ENCODE measurements around the gene FBXL16.

Gene FBXL16

DNA sequence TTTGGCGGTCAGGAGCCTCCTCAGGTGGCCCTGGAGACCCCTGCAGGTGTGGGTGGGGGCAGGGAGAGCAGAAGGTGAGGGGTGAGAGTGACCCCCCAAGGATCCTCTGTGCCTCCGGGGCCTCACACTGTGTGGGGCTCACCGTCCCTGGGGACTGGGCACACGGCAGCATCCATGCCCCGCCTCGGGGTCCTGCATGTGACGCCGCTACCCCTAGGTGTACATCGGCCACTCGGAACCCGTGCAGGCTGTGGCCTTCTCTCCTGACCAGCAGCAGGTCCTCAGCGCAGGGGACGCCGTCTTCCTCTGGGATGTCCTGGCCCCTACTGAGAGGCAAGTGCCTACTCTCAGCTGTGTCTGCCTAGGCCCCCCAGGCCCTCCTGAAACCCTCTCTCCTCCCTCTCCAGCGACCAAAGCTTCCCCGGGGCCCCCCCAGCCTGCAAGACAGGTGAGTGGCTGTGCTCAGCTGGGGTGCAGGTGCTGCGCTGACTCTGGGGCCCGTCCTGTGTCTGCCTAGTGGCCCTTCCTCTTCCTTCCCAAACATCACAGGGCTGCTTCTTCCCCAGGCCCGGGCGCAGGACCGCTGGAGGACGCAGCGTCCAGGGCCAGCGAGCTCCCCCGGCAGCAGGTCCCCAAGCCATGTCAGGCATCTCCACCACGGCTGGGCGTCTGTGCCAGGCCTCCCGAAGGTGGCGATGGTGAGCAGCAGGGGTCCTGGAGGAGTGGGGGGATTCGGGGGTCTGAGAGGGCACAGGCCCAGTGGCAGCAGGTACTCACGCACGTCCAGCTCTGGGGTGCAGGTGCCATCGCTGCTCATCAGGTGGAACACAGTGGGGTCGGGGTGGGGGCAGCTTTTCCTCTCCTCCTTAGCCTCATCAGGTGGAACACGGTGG lies 46.7 kb downstream of the FBXL16 start:
- no peak for DNase-seq

DNA sequence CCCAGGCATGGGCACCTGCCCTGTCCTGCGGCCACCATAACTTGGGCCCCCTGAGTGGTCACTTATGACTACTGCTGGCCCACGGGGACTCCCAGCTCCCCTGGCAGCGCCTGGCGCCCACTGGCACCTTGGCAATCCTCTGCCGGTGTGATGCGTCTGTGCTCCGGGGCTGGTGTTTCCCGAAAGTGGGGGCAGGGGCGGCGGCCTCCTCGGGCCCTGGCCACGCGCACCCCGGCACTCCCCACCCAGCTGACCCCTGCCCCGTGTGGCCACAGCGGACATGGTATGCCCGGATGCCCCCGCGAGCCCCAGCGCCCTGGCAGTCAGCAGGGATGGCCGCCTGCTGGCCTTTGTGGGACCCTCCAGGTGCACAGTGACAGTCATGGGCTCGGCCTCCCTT lies 48.1 kb downstream of the FBXL16 start:
- DNase-seq, result no peak

DNA sequence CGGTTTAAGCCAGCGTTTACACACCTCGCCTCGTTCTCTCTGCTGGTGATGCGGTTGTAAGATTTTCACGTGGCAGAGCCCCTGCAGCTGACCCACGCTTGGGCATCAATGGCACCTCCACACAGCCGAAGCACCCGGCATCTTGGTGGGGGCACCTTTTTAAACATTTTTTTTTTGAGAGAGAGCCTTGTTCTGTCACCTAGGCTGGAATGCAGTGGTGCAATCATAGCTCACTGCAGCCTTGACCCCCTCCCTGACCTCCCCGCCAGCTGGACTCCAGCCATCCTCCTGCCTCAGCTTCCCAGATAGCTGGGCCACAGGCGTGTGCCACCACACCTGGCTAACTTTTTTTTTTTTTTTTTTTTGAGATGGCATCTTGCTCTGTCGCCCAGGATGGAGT lies 51.6 kb downstream of the FBXL16 start:
- no peak for DNase-seq

DNA sequence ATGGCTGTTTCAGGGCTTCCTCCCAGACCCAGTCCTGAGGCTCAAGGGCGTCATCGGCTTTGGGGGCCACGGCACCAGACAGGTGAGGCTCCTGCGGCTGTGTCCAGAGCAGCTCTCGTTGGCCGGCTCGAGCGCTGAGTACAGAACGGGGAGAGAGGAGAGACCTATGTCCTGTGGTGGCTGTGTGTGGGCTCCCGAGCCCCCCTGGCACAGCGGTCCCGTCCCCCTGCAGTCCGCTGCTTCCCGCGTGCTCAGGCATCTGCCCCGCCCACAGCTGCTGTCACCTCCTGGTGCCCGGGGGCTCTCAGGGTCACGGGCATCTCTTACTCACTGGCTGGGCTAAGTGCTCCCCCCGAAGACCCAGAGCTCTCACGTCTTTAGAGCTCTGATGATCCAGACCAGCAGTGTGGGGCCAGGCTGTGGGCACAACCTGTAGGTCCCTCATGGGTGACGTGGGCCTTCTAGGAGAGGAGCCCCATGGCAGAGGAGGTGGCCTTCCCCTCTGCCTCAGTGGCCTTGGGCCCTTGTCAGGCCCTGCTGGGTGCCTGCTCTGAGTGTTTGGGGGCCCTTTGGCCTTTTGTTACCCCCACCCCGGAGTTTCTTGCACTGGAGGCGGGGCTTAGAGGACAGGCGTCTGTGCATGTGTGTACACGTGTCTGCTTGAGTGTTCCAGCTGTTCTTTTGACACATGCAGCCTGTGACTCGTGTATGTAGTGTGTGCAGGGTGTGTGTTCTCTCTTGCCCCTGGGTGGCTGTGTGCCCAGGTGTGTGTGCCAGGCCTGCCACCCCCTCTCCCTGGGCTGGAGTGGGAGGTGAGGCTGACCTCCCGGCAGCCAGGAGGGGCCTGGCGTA lies 52.9 kb downstream of the FBXL16 start:
- no peak for DNase-seq

DNA sequence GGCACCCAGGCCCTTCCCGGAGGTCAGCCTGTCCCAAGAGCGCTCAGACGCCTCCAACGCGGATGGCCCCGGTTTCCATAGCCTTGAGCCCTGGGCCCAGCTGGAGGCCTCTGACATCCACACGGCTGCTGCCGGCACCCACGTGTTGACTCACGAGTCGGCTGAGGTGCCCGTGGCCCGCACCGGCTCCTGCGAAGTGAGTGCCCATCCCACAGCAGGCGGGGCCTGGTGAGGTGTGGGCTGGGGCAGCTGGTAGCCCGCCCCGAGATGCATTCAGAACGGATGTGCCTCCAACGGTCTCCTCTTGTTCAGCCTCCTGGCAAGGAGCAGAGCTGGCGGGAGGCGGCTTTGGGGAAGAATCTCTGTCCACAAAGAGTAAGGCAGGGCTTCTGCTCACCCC lies 53.8 kb downstream of the FBXL16 start:
- DNase-seq, result no peak

DNA sequence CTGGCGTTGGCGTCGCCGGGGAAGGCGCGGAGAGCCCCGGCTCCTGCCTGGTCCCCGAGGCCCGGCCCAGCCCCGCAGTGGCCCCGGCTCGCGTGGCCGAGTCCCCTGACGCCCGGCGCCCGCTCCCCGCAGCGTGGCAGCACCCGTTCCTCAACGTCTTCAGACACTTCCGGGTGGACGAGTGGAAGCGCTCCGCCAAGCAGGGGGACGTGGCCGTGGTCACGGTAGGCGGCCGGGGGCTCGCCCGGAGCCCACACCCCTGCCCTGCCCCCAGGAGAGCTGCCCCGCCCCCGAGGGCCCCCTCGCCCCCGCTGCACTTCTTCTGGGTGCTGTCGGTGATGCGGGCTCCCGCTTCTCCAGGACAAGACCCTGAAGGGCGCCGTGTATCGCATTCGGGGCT lies 56.0 kb downstream of the FBXL16 start:
- no peak for DNase-seq

DNA sequence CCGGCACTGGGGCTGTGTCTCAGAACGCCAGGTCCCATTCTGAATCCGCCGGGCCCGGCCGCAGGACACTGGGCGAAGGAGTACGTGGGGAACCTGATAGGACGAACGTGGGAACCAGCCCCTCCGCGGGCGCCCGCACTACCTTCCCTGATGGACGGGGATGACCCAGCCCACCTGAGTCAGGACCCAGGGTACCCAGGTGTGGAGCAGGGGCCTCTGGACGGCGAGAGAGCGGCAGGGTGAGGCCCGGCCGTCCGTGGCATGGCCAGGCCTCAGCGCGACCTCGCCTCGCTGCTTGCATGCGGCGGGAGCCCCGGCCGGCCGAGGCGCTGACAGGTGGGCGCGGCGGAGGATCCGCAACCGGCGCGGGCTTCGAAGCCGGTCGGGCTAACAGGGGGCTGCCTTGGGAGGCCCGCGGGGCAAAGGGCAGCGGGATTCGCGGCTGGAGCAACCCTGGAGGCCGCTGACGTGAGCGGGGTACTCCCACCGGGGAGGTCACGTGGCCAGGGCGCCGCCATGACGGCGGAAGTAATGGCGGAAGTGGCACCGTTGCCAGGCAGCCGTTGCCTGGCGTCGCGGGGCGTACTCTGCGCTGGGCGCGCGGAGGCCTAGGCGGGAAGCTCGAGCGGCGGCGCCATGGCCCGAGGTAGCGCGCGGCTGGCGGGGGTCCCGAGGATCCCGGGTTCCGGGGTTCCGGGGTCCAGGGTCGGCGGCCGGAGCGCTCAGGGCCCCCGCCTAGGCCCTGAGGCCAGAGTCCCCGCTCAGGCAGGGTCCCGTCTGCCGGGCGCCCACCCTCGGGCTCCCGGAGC lies 56.6 kb downstream of the FBXL16 start, which contains the start of gene WDR90:
Gene WDR90, plus strand, starts transcription at position 585 of the 809 bp plus-strand sequence. Its CDS starts 52 bp downstream, at position 637.
- DNase-seq, result peak; percentile 83 to 92 (median 87)

DNA sequence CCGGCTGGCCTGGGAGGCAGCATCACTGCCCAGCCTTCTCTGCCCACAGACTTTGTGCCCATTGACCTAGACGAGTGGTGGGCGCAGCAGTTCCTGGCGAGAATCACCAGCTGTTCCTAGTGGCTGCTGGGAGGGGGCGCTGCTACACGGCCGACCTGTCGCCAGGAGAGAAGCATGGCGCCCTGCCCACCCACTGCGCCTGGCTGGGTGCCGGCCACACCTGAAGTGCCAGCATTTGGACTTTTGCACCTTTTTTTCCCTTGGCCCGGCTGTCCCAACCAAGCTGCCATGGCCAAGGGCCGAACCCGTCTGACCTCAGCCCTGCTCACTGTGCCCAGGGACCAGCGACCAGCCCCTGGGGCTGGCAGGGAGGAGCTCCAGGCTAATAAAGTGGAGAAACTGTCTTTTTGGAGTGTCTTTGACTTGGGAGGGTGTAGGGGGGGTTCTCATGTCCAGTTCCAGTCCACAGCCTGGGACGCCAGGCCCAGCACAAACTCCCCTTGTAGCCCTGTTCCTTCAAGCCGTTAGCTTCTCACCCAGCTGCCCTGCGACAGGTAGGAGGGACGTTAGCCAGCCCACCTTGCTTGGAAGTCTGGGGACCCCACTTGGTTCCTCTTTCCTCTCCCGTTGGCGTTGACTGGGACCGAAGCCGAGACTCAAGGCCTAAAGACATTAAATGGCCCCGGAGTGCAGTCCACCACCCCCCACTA lies 57.4 kb downstream of the FBXL16 start:
- peak in 1 of 6 experiments; percentile 19 for DNase-seq

DNA sequence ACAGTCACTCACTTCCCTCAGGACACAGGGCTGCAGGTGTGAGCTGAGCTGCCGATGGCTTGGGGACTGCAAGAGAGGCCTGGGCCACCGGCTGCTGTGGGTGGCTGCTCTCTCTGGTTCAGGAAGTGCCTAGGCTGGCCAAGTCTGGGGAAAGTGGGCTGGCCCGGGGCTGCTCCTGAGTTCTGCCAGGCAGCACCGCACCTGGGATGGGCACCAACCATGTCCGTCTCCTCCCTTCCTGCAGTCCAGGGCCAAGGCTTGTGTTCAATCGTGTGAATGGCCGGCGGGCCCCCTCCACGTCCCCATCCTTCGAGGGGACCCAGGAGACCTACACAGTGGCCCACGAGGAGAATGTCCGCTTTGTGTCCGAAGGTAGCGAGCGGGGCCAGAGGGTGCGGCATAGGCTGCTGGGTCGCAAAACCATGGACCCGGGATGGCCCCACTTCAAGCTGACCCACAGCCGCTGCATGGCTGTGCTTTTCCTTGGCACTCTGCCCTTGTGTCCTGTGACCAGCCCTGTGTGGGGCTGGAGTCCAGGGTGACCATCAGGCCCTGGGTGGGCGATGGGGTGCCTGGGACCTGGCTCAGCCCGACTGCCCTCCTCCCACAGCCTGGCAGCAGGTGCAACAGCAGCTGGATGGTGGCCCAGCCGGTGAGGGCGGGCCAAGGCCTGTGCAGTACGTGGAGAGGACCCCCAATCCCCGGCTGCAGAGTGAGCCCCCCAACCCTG lies 58.3 kb downstream of the FBXL16 start:
- DNase-seq, result no peak

DNA sequence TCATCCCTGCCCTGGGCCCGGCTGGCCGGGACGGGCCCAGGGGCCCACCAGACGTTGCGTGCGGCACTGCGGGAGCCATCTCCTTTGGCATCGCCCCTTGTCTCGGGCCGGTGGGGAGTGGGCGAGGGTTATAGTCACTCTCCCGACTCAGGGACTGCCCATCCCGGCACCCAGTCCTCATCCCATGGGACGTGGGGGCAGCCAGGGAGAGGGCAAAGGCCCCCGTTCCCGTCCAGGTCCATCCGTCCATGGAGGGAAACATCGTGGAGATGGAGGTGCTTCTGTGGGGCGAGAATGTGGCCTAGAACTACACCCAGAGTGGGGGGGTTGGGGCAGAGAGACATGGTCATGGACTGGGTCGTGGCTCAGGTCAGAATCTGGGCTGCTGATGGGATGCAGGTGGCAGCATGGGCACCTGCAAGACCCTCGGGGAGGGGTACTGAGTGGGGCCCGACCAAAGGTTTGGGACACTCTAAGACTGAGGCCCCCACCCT lies 58.9 kb downstream of the FBXL16 start:
- DNase-seq, result no peak

DNA sequence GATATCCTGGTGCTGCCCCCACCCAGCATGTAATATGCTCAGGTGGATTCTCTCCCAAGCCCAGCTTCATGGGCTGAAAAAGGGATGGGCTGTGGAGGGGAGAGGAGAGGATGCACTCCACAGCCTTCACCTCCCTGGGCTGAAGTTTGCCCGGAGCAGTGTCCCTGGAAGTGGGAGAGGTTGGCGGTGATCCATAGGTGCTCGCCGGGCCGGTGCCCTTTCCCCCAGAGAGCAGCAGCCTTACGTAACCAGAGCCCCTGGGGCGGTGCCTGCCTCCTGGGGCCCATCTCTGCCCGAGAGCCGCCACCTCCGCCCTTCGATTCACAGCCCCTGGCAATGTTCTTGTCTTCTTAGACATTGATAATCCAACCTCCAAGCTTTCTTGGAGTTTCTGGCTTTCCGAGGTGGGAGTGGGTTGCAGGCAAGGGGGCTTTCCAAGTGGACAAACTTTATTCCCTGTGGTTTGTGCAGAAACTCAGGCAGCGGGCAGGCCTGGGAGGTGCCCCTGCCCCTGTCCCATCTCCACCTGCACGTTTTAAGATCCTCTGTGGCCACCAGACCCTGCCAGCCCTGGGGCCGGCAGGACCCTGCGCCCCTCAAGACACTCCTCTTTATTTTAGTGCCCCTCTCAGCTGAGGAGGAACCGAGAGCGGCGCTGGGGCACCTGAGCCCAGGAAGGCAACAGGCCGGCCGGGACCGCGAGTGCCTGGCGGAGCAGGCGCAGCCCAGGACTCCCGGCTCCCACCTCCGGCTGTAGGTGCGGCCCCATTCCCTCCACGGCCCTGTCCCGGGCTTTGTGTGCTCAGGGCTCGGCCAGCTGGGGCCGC lies 59.5 kb downstream of the FBXL16 start:
- DNase-seq, result no peak

DNA sequence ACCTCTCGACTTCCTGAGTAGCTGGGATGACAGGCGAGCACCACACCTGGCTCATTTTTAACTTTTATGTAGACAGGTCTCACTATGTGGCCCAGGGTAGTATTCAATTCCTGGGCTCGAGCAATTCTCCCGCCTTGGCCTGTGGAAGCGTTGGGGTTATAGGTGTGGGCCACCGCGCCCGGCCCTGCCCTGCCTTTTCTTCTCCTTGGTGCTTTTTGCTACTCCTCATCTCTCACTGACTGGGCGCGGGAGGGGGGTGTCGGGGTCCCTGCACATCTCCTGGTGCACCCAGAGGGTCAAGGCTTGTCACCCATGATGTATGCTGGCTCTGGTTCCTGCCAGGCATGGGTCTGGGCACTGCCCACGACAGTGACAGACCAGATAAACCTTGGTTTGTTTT lies 61.0 kb downstream of the FBXL16 start:
- no peak for DNase-seq

DNA sequence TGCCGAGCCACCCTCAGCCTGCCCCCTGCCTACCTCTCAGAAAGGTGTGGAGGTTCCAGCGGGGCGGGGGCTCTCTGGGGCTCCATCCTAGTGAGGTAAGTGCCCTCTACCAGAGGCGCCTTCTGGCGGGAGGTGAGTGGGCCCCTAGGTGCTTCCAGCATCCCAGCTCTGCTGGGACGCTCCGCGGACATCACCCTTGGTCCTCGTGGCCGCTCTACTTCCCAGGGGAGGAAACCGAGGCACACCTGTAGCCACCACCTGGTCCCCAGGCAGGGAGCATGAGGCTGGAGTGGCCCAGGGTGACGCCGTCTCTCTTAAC lies 62.6 kb downstream of the FBXL16 start:
- DNase-seq, result no peak
